Activated naive CD8-positive, alpha-beta T cell treated with anti-CD3 and anti-CD28 coated beads, Interleukin-2, amount 10 ng/mL, durations not matched to agents 7 days and 5 days (primary cell): ENCODE results near the gene SUN2. TPM values are rescaled to one million over a fixed set of nuclear protein-coding genes. Genes with fewer than 3 reads are reported as not detected.

Experiments used
- ATAC-seq: fragments of 150-1000 bp; cut with Tn5 transposase; one replicate; pipeline ENCODE4 v1.10.0; 2021; ENCODE audit warnings: low read depth, moderate library complexity
- POLR2A ChIA-PET: fragments of 350-600 bp; sonication (Branson Sonifier 250); formaldehyde crosslinking; loops from one replicate; lab custom pipeline; 2021; ENCODE audit warnings: antibody characterized with exemption; lab: Charles Lee
- DNase-seq: peaks from one replicate; pipeline ENCODE4 v3.0.0; 2021
- H3K27ac Mint-ChIP-seq: one replicate; pipeline ENCODE4 v1.8.0; 2022; ENCODE audit warnings: mild to moderate bottlenecking, mixed read lengths
- H3K27me3 Mint-ChIP-seq: one replicate; pipeline ENCODE4 v1.8.0; 2022; ENCODE audit warnings: mild to moderate bottlenecking, moderate library complexity, mixed read lengths
- H3K36me3 Mint-ChIP-seq: one replicate; pipeline ENCODE4 v1.8.0; 2021; ENCODE audit warnings: mild to moderate bottlenecking, mixed read lengths
- H3K4me1 Mint-ChIP-seq: one replicate; pipeline ENCODE4 v1.8.0; 2021; ENCODE audit warnings: mixed read lengths
- H3K4me3 Mint-ChIP-seq: one replicate; pipeline ENCODE4 v1.8.0; 2022; ENCODE audit warnings: mild to moderate bottlenecking, moderate library complexity, mixed read lengths
- H3K9me3 Mint-ChIP-seq: one replicate; pipeline ENCODE4 v1.8.0; 2021; ENCODE audit warnings: mixed read lengths
- total RNA-seq, 2 experiments: library from RNA; stranded (reverse); gene quantifications; one replicate each; pipeline ENCODE4 v1.2.3, GENCODE V29; 2021

The SUN2 gene
- total RNA-seq, 2 experiments from 2014 or later, result 607 to 626 TPM

DNA sequence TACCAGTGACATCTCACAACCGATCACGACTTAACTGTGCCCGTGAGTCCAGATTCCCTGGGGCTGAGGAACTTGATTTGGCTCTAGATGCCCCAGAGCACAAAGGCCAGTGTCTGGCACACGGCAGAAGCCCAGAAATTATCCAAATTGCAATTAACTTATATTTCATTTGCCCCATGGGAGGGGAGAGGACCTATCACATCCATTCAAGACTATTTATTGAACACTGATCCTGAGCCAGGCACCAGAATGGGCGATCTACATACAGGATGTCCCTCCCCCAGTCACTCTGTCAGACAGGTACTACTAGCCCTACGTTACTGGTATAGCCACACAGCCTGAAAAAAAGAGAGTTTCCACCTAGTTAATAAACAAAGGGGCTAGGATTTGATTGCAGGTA lies 33.0 kb upstream of the SUN2 start:
- no peak overlapping the region for H3K27ac Mint-ChIP-seq
- H3K36me3 Mint-ChIP-seq, result no peaks in the 10 kb centered on the region
- no peaks in the 10 kb centered on the region for H3K9me3 Mint-ChIP-seq
- H3K4me3 Mint-ChIP-seq, result no peak overlapping the region
- no peak for DNase-seq
- ATAC-seq, result no peak
- POLR2A ChIA-PET, result no interaction called here
- peaks cover 8% of the 10 kb centered on the region for H3K4me1 Mint-ChIP-seq
- H3K27me3 Mint-ChIP-seq, result no peaks in the 10 kb centered on the region

GRCh38 chr22:38788021-38788816 lies 32.4 kb upstream of the SUN2 start:
- POLR2A ChIA-PET, result no interaction called here
- H3K27ac Mint-ChIP-seq, result no peak overlapping the region

GRCh38 chr22:38786631-38787030 lies 30.8 kb upstream of the SUN2 start:
- H3K36me3 Mint-ChIP-seq, result no peaks in the 10 kb centered on the region
- no peak for DNase-seq
- H3K27ac Mint-ChIP-seq, result no peak overlapping the region
- no peak overlapping the region for H3K4me3 Mint-ChIP-seq
- POLR2A ChIA-PET, result no interaction called here
- H3K27me3 Mint-ChIP-seq, result no peaks in the 10 kb centered on the region
- peaks cover 3% of the 10 kb centered on the region for H3K4me1 Mint-ChIP-seq
- ATAC-seq, result no peak
- no peaks in the 10 kb centered on the region for H3K9me3 Mint-ChIP-seq

More at GRCh38 chr22:38788021-38788816, 32.4 kb upstream of the SUN2 start:
- Mint-ChIP-seq H3K9me3 (no peaks in the 10 kb centered on the region), H3K4me1 (peaks cover 5% of the 10 kb centered on the region), H3K36me3 (no peaks in the 10 kb centered on the region), H3K27me3 (no peaks in the 10 kb centered on the region), H3K4me3 (no peak overlapping the region)
- ATAC-seq (no peak), DNase-seq (no peak)

GRCh38 chr22:38784856-38785255 lies 29.1 kb upstream of the SUN2 start:
- Mint-ChIP-seq H3K9me3 (no peaks in the 10 kb centered on the region), H3K27ac (no peak overlapping the region), H3K36me3 (no peaks in the 10 kb centered on the region), H3K4me3 (no peak overlapping the region), H3K4me1 (peaks cover 3% of the 10 kb centered on the region), H3K27me3 (no peaks in the 10 kb centered on the region)
- POLR2A ChIA-PET, result interaction anchor here (0.6 to 0.7 kb wide), 2 partner anchors 121 to 245 kb away, joined by 4 read pairs; no protein-coding TSS in a partner anchor
- ATAC-seq, result no peak
- DNase-seq, result no peak

DNA sequence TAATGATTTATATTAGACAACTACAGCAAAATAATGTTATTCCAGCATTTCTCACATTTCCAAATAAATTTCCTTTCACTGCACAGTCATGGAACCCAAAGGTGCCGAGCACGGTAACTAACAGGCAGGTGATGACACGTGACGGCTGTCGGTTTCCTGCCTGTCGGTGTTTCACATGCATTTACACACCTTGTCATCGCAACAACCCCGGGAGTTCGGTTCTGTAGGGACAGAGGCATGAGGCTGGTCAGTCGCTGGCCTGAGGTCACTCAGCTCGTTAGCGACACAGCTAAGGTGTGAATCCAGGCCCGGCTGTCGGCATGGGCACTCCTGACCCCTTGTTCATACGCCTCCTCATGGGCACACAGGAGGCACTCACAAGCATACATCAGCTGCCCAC lies 28.2 kb upstream of the SUN2 start:
- DNase-seq (no peak), ATAC-seq (no peak)
- no peak overlapping the region for H3K4me3 Mint-ChIP-seq
- no peaks in the 10 kb centered on the region for H3K27me3 Mint-ChIP-seq
- POLR2A ChIA-PET, result no interaction called here
- no peak overlapping the region for H3K27ac Mint-ChIP-seq
- no peaks in the 10 kb centered on the region for H3K36me3 Mint-ChIP-seq
- H3K9me3 Mint-ChIP-seq, result no peaks in the 10 kb centered on the region
- peaks cover 3% of the 10 kb centered on the region for H3K4me1 Mint-ChIP-seq

DNA sequence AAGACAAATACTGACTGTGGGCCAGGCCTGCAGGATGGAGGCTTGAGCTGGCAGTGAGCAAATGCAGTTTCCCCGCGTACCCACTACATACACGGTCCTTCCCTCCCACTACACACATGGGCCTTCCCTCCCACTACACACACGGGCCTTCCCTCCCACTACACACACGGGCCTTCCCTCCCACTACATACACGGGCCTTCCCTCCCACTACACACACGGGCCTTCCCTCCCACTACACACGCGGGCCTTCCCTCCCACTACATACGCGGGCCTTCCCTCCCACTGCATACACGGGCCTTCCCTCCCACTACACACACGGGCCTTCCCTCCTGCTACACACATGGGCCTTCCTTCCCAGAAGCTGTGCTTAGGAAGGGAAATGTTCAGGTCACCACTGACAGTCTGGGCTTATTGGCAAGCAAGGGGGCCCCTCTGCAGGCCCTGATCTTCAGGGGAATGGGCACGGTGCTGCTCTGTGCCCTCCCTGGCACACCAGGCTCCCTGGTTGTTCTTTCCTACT lies 27.4 kb upstream of the SUN2 start:
- no peaks in the 10 kb centered on the region for H3K27me3 Mint-ChIP-seq
- no peaks in the 10 kb centered on the region for H3K36me3 Mint-ChIP-seq
- no peaks in the 10 kb centered on the region for H3K9me3 Mint-ChIP-seq
- POLR2A ChIA-PET, result no interaction called here
- no peak for ATAC-seq
- H3K4me1 Mint-ChIP-seq, result peaks cover 3% of the 10 kb centered on the region
- H3K27ac Mint-ChIP-seq, result no peak overlapping the region
- H3K4me3 Mint-ChIP-seq, result no peak overlapping the region
- DNase-seq, result no peak

GRCh38 chr22:38782402-38783094 lies 26.8 kb upstream of the SUN2 start:
- POLR2A ChIA-PET, result no interaction called here
- Mint-ChIP-seq H3K9me3 (no peaks in the 10 kb centered on the region), H3K4me3 (no peak overlapping the region), H3K27me3 (no peaks in the 10 kb centered on the region), H3K27ac (peak overlapping the region; percentile 27), H3K36me3 (no peaks in the 10 kb centered on the region), H3K4me1 (peaks cover 3% of the 10 kb centered on the region)
- no peak for DNase-seq
- no peak for ATAC-seq

GRCh38 chr22:38781033-38781432 lies 25.2 kb upstream of the SUN2 start:
- Mint-ChIP-seq H3K27me3 (no peaks in the 10 kb centered on the region), H3K9me3 (no peaks in the 10 kb centered on the region), H3K36me3 (no peaks in the 10 kb centered on the region), H3K4me1 (peaks cover 5% of the 10 kb centered on the region), H3K4me3 (no peak overlapping the region), H3K27ac (no peak overlapping the region)
- POLR2A ChIA-PET, result no interaction called here
- DNase-seq, result no peak
- no peak for ATAC-seq

DNA sequence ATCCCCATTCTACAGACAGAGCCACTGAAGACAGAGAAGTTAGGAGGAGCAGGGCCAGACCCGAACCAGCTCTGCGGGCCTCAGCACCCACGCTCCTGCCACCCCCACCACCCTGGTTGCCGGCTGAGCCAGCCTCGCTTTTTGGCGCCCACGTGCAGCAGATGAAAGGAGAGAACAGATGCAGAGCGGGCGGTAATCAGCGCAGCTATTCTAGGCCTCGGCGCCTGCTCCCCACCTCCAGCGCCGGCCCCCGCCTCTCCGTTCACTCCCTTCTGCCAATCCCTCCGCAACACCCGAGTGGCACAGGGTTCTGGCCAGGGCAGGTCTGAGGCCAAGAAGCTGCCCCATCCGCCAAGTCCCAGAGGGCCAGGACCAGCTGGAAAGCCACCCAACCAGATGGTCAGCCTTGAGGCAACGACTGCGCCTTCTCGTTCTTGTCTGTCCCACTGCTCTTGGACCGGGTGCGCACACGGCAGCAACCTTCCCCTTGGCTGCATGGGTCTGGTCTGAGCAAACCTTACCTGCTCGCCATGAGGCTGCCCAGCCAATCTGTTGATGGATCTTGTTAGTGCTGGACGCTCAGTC lies 21.4 kb upstream of the SUN2 start:
- ATAC-seq, result no peak
- no peak overlapping the region for H3K27ac Mint-ChIP-seq
- no peaks in the 10 kb centered on the region for H3K27me3 Mint-ChIP-seq

DNA sequence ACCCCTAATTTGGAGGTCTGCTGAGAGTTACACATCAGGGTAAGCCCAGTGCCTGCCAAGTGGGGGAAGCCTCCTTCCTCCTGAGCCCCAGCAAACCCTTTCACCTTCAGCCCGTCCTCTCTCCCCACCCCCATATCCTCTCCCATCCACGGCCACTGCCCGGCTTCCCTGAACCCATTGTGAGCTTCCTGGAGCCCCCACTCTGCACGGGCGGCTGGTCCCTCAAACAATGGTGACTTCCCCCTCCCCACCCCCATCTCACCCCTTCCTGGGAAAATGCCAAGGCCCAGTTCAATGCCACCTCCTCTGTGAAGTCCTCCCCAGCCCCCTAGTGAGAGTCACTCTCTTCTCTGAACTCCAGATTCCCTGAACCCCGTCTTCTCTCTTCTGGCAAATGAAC lies 20.3 kb upstream of the SUN2 start:
- no peak overlapping the region for H3K27ac Mint-ChIP-seq
- H3K27me3 Mint-ChIP-seq, result no peaks in the 10 kb centered on the region
- H3K4me3 Mint-ChIP-seq, result no peak overlapping the region
- ATAC-seq (no peak), DNase-seq (no peak)
- POLR2A ChIA-PET, result no interaction called here
- H3K36me3 Mint-ChIP-seq, result no peaks in the 10 kb centered on the region
- no peaks in the 10 kb centered on the region for H3K9me3 Mint-ChIP-seq
- peaks cover 10% of the 10 kb centered on the region for H3K4me1 Mint-ChIP-seq

More for the DNA sequence above, 21.4 kb upstream of the SUN2 start:
- Mint-ChIP-seq H3K4me3 (no peak overlapping the region), H3K4me1 (peaks cover 10% of the 10 kb centered on the region), H3K9me3 (no peaks in the 10 kb centered on the region), H3K36me3 (no peaks in the 10 kb centered on the region)
- DNase-seq, result no peak
- POLR2A ChIA-PET, result no interaction called here

GRCh38 chr22:38775656-38776055 lies 19.9 kb upstream of the SUN2 start:
- POLR2A ChIA-PET, result no interaction called here
- DNase-seq, result no peak
- Mint-ChIP-seq H3K36me3 (no peaks in the 10 kb centered on the region), H3K4me1 (peaks cover 10% of the 10 kb centered on the region), H3K9me3 (no peaks in the 10 kb centered on the region), H3K27ac (no peak overlapping the region), H3K27me3 (no peaks in the 10 kb centered on the region), H3K4me3 (peak overlapping the region; percentile 15)
- ATAC-seq, result no peak

DNA sequence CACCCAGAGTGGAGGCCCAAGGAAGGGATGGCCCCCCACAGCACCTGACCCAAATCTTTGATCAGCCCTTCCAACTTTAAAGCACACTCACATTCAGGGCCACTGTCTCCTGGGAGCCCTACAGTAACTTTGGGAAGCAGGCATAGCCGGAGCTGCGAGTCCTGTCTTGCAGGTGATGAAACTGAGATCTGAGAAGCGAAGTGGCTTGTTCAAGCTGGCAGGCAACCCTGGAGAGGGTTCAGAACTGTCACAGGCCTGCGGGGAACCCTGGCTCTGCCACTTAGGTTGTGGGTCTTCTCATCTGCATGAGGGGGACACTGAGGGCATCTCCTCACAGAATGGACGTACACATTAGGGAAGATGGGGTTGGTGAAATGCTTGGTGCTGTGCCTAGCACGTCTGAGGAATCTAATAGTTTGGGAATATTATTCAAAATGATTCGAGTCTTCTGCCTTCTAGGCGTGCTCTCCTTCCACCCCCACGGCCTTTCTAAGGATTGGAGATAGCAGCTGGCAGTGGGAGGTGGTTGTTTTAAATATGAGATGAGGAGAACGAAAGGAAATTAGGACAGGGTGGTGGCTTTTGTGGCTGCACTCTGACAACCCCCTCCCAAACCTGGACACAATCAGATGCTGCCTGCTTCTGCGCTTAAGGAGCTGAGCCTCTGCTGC lies 18.8 kb upstream of the SUN2 start:
- ATAC-seq (no peak), DNase-seq (no peak)
- POLR2A ChIA-PET, result no interaction called here
- H3K27ac Mint-ChIP-seq, result no peak overlapping the region
- H3K4me1 Mint-ChIP-seq, result peaks cover 10% of the 10 kb centered on the region
- H3K27me3 Mint-ChIP-seq, result no peaks in the 10 kb centered on the region
- H3K9me3 Mint-ChIP-seq, result no peaks in the 10 kb centered on the region
- H3K36me3 Mint-ChIP-seq, result no peaks in the 10 kb centered on the region
- H3K4me3 Mint-ChIP-seq, result no peak overlapping the region

GRCh38 chr22:38773363-38773946 lies 17.7 kb upstream of the SUN2 start:
- no peaks in the 10 kb centered on the region for H3K9me3 Mint-ChIP-seq
- H3K27me3 Mint-ChIP-seq, result no peaks in the 10 kb centered on the region
- no peak overlapping the region for H3K4me3 Mint-ChIP-seq
- no peak overlapping the region for H3K27ac Mint-ChIP-seq
- peaks cover 12% of the 10 kb centered on the region for H3K4me1 Mint-ChIP-seq
- no peaks in the 10 kb centered on the region for H3K36me3 Mint-ChIP-seq
- POLR2A ChIA-PET, result no interaction called here
- DNase-seq, result no peak
- ATAC-seq, result no peak
